HG02588 (cell line): ENCODE data around the gene CNTLN.

ENCODE experiments used
- ATAC-seq: cut with Tn5 transposase; IDR thresholded peaks from one replicate; pipeline ENCODE4 v1.9.1; 2021; ENCODE audit warnings: mild to moderate bottlenecking, moderate library complexity; ENCODE audit not compliant: unreplicated experiment

Gene CNTLN, protein sequence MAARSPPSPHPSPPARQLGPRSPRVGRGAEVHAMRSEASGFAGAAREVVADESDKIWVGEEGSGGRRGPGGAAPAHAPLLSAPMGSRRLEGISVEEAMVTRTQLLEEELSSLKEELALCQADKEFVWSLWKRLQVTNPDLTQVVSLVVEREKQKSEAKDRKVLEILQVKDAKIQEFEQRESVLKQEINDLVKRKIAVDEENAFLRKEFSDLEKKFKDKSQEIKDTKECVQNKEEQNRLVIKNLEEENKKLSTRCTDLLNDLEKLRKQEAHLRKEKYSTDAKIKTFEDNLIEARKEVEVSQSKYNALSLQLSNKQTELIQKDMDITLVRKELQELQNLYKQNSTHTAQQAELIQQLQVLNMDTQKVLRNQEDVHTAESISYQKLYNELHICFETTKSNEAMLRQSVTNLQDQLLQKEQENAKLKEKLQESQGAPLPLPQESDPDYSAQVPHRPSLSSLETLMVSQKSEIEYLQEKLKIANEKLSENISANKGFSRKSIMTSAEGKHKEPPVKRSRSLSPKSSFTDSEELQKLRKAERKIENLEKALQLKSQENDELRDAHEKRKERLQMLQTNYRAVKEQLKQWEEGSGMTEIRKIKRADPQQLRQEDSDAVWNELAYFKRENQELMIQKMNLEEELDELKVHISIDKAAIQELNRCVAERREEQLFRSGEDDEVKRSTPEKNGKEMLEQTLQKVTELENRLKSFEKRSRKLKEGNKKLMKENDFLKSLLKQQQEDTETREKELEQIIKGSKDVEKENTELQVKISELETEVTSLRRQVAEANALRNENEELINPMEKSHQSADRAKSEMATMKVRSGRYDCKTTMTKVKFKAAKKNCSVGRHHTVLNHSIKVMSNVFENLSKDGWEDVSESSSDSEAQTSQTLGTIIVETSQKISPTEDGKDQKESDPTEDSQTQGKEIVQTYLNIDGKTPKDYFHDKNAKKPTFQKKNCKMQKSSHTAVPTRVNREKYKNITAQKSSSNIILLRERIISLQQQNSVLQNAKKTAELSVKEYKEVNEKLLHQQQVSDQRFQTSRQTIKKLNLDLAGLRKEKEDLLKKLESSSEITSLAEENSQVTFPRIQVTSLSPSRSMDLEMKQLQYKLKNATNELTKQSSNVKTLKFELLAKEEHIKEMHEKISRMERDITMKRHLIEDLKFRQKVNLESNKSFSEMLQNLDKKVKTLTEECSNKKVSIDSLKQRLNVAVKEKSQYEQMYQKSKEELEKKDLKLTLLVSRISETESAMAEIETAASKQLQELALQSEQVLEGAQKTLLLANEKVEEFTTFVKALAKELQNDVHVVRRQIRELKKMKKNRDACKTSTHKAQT (N-terminal part only)

DNA sequence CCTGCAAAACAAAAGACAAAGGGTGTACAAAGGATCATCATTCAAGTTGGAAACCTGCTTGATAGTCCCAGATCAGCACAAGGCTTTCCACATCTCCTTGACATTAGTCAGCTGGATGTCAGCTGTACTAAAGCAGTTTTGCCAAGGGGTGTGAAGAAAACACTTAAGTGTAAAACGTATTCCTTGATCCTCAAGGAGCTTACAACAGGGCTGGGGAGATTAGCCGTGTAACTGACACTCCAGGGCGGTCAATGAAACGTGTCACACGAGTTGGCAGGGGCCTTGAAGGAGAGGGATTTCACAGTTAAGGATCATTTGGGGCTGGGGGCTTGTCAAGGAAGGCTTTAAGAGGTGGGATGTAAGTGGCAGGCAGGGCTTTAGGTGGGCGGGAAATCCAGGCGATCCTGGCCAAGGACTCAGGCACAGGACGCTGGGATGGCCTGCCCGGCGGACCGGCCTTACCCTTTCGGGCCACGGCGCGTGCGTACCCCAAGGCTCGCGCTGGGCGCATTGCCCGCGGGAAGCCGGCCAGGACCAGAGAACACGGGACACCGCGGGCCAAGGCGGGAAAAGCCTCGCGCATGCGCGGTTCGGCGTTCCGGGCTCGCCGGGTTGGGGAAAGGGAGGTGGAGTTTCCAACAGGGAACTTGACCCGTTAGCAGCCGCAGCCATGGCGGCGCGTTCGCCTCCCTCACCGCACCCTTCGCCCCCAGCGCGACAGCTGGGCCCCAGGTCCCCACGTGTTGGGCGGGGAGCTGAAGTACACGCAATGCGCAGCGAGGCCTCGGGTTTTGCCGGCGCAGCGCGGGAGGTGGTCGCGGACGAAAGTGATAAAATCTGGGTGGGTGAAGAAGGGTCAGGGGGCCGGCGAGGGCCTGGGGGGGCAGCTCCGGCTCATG lies at the start of gene CNTLN:
TSS of gene CNTLN (plus strand) at position 645 of the 899 bp plus-strand sequence. CDS start at position 671, 26 bp downstream.
- ATAC-seq, result peak; percentile 80

DNA sequence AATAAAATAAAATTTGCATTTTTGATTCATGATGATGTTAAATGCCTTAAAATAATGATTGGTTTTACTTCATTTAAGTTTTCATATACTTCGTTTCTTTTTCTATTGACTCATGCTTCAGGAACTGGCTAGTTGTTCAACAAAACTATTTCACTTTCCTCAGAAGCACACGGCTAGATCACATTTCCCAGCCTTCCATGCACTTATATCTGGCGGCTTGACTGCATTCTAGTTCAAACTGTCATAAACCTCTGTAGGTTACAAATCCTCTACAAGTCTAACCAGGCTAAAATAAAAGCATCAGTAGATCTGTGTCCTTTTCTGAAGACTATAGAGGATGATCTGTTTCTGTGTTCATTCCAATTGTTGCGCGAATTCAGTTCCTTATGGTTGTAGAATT lies 46.3 kb upstream of the CNTLN start:
- no peak for ATAC-seq

DNA sequence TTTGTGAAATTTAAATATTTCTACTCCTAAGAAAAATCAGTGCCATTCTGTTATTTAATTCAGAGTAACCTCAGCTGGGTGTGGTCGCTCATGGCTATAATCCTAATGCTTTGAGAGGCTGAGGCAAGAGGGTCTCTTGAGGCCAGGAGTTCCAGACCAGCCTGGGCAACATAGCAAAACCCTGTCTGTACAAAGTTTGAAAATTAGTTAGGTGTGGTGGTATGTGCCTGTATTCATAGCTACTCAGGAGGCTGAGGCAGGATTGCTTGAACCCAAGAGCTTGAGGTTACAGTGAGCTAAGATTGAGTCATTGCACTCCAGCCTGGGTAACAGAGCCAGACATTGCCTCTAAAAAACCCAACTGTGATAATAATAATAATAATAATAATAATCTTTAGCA lies 44.8 kb upstream of the CNTLN start:
- ATAC-seq, result no peak

DNA sequence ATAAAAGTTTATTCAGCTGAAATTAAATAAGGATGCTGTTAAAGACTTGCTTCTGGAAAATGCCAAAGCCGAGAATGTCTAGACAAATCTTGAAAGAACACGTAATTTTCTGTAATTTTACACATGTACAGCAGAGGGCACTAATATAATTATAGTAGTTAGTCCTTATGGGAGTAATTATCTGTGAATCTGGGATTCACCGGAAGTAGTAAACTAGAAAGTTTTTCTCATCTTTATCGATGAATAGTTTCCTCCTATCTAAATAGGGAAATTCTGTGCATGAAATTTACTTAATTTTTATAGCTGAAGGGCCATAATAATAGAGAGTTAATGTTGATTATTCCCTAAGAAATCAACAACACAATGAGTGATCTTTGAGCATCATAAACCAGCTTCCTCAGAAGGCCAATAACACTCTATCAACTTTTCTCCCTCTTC lies 18.4 kb upstream of the CNTLN start:
- no peak for ATAC-seq

DNA sequence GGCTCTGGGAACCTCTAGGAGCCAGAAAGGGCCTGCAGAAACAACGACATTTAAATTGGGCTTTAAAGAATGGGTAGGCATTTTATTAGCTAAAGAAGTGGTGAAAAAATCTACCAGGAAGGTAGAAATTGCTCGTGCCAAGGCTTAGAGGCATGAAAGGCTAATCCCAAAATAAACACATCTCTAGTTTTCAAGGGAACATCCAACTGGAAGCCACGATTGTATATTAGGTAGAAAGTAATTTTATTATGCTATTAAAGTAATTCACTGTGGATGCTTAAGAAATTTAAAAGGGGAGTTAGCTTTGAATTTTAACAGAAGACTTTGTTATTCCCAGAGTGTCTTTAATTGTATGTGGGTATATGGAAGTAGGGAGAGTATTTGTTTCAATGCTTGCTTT lies 17.5 kb upstream of the CNTLN start:
- ATAC-seq, result no peak

DNA sequence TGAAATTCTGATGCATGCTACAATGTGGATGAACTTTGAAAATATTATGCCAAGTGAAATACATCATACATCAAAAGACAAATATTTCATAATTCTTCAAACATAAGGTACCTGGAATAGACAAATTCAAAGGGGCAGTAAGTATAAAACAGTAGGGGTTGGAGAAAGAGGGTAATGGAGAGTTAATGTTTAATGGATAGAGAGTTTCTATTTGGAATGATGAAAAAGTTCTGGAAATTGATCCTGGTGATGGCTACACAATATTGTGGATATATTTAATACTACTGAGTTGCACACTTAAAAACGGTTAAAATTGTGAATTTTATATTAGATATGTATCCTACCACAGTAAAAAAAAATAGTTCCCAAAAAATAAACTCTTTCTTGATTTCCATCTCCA lies 14.6 kb upstream of the CNTLN start:
- no peak for ATAC-seq

DNA sequence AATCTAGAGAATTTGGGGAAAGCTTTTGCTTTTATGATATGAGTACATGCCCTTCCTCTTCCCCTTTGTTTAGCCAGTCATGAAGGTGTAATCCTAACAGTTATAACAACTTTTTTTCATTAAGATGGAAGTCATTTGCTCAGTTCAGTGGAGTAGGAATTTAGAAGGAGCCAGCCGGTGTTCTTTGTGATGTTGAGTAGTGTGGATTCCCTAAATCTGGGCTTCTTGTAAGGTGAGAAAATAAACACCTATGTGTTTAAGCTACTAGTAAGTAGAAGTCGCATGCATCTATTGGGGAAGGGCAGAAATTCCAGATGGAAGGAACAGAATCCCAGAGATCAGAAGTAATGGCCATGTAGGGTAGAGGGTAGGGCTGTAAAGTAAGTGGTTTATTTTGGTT lies 13.6 kb upstream of the CNTLN start:
- ATAC-seq, result no peak

DNA sequence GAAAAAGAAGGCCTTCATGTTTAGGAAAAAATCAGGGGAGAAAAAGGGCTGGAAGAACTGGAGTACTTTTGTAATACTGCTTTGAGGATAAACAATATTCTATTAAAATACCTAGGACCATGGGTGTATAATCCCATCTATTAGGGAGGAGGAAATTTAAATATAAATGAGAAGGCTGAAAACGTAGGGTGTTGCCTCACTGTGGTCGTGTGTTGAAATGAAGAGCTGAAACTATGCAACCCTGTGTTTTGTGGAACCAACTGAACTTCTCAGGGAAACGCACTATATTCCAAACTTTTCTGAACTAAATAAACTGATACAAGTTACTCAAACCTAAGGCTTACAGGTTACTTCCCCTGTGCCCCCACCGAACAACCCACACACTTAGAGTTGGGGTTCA lies 4.5 kb upstream of the CNTLN start:
- no peak for ATAC-seq

DNA sequence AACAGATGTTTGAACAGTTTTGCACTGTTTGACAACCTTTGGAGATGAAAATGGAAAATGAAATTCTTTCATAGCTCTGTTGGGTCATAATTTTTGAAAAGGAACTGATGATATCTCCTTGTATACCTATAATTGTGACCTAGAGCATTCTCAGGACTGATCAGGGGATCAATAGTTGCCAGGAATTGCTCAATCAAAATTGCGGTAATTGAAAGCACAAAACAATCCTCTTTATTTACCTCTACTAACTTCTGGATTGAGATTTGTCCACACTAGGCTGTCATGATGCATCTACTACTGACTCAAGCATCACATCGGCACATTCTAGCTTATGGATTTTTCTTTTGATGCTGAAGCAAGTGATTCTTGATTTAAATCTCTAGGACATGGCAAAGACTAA lies 4.1 kb upstream of the CNTLN start:
- ATAC-seq, result no peak

DNA sequence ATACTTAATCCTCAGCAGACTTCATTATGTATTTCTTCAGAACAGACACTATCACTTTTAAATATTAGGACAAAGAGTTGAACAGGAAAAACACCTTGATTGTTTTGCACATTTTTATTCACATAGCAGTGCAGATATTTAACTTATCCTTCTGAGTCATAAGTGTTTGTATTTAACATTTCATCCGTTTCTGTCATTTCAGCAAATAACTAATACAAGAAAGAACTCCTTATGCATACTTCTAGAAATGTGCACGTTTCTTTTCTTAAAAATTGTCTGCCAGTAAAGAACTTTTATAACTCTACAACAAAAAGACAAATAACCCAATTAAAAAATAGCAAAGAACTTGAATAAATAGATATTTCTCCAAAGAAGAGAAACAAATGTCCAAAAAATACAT lies 3.3 kb upstream of the CNTLN start:
- ATAC-seq, result no peak

DNA sequence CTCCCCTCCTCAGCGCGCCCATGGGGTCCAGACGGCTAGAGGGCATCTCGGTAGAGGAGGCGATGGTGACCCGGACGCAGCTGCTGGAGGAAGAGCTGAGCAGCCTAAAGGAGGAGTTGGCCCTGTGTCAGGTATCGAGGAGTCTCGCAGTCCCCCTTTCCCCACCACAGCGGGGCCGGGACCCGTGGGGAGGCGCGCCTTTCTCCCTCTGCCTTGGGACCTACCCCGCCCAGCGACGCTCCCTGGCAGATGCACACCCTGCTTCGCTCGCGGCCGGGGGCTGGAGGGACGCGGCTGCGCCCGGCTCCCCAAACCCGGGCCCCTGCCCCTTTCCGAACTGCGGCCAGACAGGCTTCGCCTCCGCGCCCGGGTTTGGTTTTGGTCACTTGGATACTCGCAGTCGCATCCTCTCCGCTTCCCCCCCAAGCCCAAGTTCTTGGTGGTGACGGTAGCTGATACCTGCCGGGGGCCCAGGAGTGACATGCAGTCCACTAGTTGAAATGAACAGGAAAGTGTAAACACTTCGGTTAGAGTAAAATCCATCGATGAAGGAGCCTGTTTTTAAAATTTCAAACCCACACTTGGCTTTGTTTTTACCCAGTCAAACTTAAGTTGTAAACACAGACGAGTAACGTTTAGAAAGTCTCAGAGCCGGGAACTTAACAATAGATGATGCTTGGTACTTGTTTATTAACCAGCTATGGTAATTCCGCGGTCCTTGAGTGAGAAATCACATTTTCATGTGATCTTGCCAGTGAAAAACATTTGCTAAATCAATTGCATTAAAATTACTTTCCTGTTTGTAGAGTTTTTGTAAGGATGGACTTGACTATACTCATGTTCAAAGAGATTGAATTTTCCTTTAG lies 688 bp downstream of the CNTLN start:
- ATAC-seq, result peak; percentile 50

DNA sequence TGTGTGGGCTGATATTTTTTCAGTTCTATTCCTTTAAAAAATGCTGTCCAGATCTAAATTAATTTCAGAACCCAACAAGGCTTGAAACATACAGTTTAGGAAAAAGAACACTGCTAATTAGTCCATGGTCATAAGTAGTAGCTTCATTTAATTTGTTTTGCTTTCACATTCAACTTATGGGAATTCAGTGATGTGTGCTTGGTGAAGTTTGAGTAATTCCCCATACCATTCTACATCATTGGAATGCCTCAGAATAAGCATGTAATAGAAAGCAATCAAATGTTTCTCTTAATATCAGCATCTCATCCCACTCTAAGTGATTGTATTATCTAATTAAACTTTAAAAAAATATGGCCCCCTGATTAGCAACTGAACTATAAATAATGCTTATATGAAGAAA lies 2.7 kb downstream of the CNTLN start:
- ATAC-seq, result no peak

DNA sequence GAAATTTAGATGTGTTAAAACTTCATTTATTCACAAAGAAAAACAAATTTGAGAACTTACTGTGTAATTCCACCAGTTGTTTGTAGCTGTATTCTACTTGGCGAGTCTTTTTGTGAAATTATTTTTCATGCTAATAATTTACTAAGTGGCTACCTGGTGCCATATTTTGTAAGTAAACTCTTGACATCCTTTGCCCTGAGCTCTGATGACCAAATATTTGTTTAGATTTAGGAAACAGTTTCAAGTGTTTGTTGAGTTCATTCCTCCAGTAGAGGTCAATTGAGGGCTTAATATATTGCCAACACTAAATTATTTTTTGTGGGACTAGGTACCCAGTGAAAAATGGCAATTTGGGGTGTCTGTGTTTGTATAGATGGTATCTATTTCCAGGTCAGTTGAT lies 3.7 kb downstream of the CNTLN start:
- no peak for ATAC-seq

DNA sequence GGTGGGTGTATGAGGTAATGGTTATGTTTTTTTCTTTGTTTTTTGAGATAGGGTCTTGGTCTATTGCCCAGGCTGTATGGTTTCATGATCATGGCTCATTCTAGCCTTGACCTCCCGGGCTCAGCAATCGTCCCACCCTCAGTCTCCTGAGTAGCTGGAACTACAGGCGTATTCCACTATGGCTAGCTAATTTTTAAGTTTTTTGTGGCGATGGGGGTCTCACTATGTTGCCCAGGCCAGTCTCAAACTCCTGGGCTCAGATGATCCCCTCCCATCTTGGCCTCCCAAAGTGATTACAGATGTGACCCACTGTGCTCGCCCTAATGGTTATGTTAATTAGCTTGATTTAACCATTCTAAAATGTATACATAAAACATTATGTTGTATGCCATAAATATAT lies 5.6 kb downstream of the CNTLN start:
- no peak for ATAC-seq

DNA sequence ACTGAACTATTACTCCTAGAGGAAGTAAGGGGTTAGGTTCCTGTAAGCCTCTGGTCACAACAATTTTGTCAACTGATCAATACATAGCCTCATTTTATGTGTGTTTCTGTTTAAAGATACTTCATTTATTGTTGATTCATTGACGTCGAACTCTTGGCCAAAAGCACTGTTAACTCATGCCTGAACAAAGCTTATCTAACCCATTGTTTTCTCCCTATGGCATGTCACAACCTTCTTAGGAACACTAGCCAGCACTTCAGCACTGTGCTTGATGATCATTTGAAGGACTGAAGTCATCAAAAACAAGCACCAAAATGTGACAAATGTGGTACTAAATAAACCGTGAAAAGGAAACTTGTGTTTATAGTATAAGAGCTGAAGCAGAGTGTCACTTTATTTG lies 13.5 kb downstream of the CNTLN start:
- no peak for ATAC-seq

DNA sequence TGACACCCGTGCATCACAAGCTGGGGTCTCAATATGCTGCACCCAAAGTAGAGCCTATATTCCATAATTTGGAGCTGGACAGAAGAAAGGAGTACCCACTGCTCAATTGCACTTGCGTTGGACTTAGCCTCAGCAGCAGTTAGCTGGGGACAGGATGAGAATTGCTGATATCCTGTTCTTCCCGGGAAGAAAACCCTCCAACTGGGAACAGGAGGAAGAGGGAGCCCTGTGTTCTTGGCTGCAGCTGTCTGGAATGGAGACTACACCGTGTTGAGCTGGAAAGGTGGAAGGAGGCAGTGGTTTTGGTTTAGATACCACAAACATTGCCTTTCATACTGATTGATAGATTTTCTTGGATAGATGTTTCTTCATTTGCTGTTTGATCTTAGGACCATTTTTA lies 24.6 kb downstream of the CNTLN start:
- no peak for ATAC-seq

DNA sequence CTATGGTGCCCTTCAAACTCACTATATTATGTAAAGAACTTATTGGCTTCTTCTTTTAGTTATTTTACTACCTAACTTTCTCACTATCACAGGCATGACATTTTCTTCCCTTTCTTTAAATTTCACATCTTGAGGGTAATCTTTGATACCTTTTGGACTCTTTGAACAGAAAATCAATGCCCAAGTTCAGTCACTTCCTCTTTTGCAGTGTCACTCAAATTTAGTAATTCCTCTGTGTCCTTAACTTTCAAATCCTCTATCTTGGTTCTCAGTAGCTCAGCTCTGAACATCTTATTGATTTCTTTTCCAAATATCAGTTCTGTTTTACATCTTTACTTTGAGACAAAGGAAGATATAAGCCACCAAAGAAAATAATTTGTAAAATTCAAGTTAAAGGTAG lies 25.5 kb downstream of the CNTLN start:
- ATAC-seq, result no peak

DNA sequence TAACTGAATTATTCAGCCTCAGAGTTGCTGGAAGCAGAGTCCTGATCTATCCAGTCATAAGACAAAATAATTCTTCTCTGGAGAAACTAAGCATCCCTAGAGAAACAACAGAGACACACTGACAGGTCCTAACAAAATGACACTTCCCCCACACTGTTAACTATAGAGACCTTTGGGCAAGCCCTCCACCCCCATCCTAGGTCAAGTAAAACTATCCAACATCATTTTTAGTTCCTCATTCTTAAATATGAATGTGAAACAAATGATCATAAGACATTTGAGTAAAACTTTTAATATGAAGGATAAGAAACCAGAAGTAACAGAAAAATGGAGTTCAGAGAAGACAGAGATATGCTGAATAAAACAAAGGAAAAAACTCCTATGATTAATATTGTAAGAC lies 30.9 kb downstream of the CNTLN start:
- no peak for ATAC-seq

DNA sequence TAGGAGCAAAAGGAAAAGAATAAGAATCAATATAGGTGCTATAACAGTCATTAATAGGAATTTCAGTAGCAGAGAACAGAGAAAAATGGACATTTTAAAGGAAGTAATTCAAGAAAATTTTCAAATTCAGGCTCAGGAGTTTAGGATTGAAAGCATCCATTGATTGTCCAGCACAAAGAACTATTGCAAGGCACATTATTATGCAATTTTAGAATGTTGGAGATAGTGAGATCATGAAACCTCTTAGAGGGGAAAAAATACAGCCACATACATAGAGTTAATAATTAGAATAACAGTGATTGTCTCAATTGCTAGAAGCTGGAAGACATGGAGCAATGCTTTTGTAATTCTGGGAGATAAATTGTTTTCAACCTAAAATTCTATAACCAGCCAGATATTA lies 31.5 kb downstream of the CNTLN start:
- ATAC-seq, result no peak
